Activated CD4-positive, alpha-beta T cell treated with anti-CD3 and anti-CD28 coated beads, Interleukin-2, Interleukin-6, amounts not matched to agents 100 ng/mL and 50 ng/mL, durations not matched to agents 16 hours and 8 hours (primary cell): ENCODE data around the gene PCSK1N.

ENCODE experiments used
- DNase-seq: peaks from one replicate; pipeline ENCODE4 v3.0.0-alpha.2; 2020

The PCSK1N gene

DNA sequence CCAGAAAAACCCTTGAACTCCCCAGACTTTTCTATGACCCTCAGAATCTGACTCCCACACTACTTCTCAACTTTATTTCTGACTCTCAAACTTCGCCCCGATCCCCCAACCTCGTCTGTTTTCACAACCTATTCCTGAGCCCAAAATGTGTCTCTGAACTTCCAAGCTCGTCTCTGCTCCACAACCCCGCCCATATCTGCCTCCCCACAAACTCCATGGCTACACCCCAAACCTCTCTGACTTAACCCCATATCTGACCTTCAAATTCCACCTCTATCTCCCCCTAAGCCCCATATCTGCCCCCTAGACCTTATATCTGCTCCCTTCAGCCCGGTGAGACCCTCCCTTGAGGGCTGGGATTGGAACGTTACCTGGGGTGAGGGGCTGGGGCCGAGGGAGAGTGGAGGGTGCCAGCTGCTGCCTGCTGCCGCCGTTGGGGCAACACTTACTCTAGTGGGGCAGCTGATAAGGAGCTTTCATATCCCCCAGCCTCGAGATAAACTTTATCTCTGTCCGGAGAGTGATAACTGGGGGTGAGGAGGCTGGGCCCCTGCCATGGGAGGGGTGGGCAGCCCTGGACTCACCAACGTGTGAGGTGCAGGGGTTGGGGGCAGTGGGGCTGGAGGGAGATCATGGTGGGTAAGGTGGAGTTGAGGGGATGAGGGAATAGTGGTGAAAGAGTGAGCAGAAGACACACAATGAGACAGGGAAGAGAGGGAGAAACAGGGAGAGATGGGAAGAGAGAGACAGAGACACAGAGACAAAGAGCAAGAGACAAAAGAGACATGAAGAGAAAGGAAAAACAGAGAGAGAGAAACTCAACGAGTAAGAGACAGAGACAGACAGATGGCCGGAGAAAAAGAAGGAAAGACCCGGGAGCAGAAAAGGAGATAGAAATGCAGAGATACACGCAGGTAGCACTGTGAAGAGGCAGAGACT, 47.6 kb downstream of the PCSK1N start:
- no peak for DNase-seq

DNA sequence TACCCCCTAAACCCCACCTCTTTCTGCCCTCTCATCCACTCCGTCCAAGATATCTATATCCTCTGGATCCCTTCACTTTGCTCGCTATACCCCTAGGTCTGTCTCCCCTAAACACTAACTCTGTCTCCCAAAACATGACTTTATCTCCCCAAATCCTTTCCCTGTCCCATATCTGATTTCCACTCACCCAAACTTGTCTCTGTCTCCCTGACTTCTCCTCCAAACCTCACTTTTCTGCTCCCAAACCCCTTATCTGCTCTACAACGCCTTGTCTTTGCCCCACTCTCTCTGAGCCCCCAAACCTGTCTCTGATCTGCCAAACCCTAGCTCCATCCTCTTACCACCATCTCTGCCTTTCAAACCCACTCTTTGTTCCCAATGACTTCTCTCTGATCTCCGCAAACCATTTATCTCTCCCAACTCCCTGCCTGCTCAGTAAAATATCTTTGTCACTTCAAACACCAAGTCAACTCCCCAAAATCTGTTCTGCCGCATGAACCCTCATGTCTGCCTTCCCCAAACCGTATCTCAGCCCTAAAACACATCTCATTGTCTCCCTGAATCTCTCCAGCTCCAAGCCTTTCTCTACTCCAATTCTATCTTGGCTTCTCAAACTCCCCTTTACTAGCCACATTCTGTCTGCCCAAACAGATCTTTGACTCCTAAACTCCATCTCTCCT, 48.4 kb downstream of the PCSK1N start:
- no peak for DNase-seq

DNA sequence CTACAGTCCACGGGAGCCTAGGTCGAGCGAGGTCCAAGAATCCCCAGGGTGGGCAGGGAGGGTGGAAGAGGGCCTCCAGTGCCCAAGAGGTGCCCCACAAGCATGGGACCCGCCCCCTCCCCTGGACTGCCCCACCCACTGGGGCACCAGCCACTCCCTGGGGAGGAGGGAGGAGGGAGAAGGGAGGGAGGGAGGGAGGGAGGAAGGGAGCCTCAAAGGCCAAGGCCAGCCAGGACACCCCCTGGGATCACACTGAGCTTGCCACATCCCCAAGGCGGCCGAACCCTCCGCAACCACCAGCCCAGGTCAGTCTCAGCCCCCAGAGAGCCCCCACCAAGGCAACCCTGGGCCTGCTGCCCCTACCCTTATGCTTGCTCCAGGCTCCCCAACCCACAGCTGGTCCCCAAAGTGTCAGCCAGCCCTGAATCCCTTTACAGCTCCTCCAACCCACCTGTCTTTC, 49.0 kb downstream of the PCSK1N start, which contains the start of gene GATA1:
GATA1 (plus strand) TSS at position 250 of the 460 bp plus-strand sequence. CDS start 4,520 bp downstream, outside the sequence.
- no peak for DNase-seq

DNA sequence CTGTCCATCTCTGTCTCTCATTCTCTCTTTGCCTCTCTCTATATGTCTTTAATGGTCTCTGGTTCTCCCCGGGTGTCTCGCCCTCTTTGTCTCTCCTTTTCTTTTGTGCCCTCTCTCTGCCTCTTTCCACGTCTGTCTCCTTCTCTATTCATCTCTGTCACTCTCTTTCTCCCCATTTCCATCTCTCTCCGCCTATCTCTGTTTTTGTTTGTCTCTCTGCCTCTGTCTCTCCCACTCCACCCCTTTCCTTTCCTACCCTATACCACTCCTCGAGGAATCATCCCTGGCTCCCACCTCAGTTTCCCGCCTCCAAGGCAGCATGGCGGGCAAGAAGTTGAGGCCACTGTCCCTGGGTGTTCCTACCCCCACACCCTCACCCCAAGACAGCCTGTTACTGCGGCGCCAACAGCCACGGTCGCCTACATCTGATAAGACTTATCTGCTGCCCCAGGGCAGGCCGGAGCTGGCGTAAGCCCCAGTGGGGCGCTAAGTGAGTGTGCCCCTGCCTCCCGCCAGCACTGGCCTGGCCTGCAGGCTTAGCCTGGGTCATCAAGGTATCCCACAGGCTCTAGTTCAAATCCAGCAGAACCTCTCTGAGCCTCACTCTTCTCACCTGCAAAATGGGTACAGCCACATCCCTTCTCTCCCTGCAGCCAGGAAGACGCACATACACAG, 49.7 kb downstream of the PCSK1N start:
- no peak for DNase-seq

DNA sequence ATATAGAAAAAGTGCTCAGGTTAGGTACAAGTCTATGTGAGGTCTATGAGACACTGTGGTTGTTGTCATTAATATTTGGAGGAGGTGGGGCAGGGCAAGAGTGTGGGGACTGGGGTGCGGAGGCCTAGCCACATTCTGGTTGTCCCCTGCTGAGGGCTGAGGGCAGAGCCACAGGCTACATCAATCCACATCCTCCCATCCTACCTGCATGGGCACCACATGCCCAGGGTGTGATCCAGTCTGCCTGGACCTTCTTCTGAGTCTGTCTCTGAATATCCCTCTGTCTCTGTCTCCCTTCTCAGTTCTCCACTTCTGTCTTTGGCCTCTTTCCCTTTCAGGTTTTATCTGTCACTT, 50.2 kb downstream of the PCSK1N start:
- no peak for DNase-seq

DNA sequence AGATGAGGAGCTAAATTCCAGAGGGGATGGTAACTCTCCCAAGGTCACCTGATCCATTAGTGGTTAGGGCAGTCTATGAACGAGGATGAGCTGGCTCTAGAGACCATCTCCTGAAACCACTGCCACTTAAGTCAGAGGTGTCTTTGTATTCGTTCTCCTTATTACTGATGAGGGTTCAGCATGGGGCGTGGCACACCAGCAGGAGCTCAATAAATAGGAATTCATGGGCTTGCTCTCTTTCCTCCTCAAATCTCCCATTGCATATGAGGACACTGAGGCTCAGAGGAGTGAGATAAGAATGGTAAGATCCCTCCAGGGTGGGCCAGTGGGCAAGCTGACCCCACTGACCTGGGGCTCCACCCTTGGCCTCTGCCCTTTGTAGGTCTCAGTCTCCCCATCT, 50.7 kb downstream of the PCSK1N start:
- DNase-seq: no peak

DNA sequence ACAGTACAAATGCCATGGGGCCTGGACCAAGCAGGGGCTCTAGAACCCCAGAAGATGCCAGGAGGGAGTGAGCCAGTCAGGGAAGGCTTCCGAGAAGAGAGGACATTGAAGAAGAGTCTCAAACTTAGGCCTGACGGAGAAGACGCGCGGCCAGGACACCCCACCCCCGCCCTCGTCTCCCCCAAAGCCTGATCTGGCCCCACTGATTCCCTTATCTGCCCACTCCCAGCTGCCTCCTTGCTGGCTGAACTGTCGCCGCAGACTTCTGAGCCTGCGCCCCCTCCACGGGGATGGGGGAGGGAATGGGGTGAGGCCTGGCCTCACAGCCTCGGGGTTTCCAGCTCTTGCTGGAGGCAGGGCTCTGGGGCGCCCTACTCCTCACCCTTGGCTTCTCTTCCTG, 52.6 kb downstream of the PCSK1N start:
- no peak for DNase-seq

DNA sequence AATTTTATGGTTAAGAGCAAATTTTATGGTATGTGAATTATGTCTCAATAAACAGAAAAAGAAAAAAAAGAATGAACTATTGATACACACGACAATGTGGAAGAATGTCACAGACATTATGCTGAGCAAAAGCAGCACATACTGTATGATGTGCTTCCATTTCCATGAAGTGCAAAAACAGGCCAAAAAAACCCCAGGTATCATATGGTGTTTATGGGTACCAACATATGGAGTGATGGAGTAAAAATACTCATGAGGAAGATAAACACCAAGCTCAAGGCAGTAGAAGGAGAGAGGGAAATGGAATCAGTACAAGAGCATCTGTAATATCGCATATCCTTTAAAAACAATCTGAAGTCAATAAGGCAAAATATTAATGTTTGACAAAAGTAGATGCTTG, 53.2 kb downstream of the PCSK1N start:
- no peak for DNase-seq

DNA sequence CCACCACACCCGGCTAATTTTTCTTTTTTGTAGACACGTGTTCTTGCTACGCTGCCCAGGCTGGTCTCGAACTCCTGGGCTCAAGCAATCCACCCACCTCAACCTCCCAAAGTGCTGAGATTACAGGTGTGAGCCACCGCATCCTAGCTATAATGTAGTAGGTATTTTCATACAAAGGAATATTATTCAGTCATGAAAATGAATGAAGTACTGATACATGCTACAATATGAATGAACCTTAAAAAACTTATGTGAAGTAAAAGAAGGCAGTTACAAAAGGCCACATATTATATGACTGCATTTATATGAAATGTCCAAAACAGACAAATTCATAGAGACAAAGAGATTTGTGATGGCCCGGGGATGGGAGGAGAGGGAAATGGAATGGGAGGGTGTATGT, 53.7 kb downstream of the PCSK1N start:
- no peak for DNase-seq
